PC-9 (cell line): ENCODE data around the gene TINAG.

Source experiments
- EZH2 ChIP-seq: fragments of 200-600 bp; sonication (generic); IDR thresholded peaks from 2 replicates; pipeline ENCODE4 v1.8.0; 2017; ENCODE audit warnings: antibody characterized with exemption, low read depth
- TF ChIP-seq, protein P1 (sequence below): fragments of 200-600 bp; sonication (generic); conservative IDR thresholded peaks from 2 replicates; pipeline ENCODE4 v1.6.1; 2017; ENCODE audit warnings: mixed run types, antibody characterized with exemption, mild to moderate bottlenecking, moderate library complexity

DNA sequence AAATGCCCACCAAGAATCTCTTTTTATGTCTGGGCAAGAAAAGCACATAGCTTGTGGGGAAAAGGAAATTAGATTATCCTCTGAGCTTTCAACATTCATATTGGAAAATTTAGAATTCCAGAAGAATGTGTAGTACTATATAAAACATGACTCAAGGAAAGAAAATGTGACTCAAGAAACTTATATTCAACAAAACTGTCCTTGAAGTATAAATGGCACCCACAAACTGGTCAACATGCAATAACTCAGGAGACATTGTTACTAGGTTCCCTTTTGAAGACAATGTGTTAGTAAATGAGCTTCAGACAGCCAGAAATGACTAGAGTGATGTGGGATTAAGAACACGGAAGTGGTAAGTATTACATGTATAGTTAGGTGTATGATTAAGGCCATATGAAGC, 26.1 kb upstream of the TINAG start:
- TF ChIP-seq, protein P1, sequence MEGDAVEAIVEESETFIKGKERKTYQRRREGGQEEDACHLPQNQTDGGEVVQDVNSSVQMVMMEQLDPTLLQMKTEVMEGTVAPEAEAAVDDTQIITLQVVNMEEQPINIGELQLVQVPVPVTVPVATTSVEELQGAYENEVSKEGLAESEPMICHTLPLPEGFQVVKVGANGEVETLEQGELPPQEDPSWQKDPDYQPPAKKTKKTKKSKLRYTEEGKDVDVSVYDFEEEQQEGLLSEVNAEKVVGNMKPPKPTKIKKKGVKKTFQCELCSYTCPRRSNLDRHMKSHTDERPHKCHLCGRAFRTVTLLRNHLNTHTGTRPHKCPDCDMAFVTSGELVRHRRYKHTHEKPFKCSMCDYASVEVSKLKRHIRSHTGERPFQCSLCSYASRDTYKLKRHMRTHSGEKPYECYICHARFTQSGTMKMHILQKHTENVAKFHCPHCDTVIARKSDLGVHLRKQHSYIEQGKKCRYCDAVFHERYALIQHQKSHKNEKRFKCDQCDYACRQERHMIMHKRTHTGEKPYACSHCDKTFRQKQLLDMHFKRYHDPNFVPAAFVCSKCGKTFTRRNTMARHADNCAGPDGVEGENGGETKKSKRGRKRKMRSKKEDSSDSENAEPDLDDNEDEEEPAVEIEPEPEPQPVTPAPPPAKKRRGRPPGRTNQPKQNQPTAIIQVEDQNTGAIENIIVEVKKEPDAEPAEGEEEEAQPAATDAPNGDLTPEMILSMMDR = no peak
- TF ChIP-seq EZH2 = no peak
